PC-9 (cell line): ENCODE measurements around the gene WDR7. TPM values are rescaled to one million over a fixed set of nuclear protein-coding genes. Genes with fewer than 3 reads are reported as not detected.

Experiments
- BruUV-seq: library from RNA; stranded (reverse); fragments of 400-500 nt; replicated peaks from 2 replicates; lab custom pipeline; 2021; lab: Mats Ljungman, UMichigan
- CTCF ChIA-PET: fragments of 300-600 bp; sonication (Branson Sonifier 250); formaldehyde crosslinking; loops from one replicate; lab custom pipeline; 2022; ENCODE audit warnings: antibody characterized with exemption; lab: Charles Lee
- POLR2A ChIA-PET: fragments of 300-600 bp; sonication (Branson Sonifier 250); formaldehyde crosslinking; loops from one replicate; lab custom pipeline; 2022; ENCODE audit warnings: antibody characterized with exemption; ENCODE audit not compliant: unreplicated experiment; lab: Charles Lee
- DNase-seq, 2 experiments: peaks; one replicate each; pipeline versions ENCODE4 v3.0.0 to v3.0.0-alpha.2; 2015 to 2022; ENCODE audit warnings: mixed read lengths in 1 of 2
- H2AFZ ChIP-seq: fragments of 200-600 bp; sonication (generic); 2 replicates; pipeline ENCODE4 v1.8.1; 2017; ENCODE audit warnings: antibody characterized with exemption
- H3F3A ChIP-seq: fragments of 200-600 bp; sonication (generic); 2 replicates; pipeline ENCODE4 v1.8.1; 2017; ENCODE audit warnings: antibody characterized with exemption, mild to moderate bottlenecking, low read depth; ENCODE audit not compliant: insufficient read depth
- H3K27ac ChIP-seq: fragments of 200-600 bp; sonication (generic); 2 replicates; pipeline ENCODE4 v1.6.1; 2016; ENCODE audit warnings: mixed run types
- H3K27me3 ChIP-seq: fragments of 200-600 bp; sonication (generic); 2 replicates; pipeline ENCODE4 v1.6.1; 2016; ENCODE audit warnings: low read depth, mixed run types; ENCODE audit not compliant: insufficient read depth
- H3K36me3 ChIP-seq: fragments of 200-600 bp; sonication (generic); 2 replicates; pipeline ENCODE4 v1.6.1; 2016; ENCODE audit warnings: low read depth, mixed run types
- H3K4me1 ChIP-seq: fragments of 200-600 bp; sonication (generic); replicated peaks from 2 replicates; pipeline ENCODE4 v1.6.1; 2016; ENCODE audit warnings: mixed run types; ENCODE audit not compliant: insufficient read depth
- H3K4me2 ChIP-seq: fragments of 200-600 bp; sonication (generic); 2 replicates; pipeline ENCODE4 v1.6.1; 2017; ENCODE audit warnings: mixed run types
- H3K4me3 ChIP-seq: fragments of 200-600 bp; sonication (generic); 2 replicates; pipeline ENCODE4 v1.6.1; 2016; ENCODE audit warnings: mixed run types
- H3K79me2 ChIP-seq: fragments of 200-600 bp; sonication (generic); 2 replicates; pipeline ENCODE4 v1.6.1; 2017; ENCODE audit warnings: low read depth, mixed run types
- H3K9me2 ChIP-seq: fragments of 200-600 bp; sonication (generic); 2 replicates; pipeline ENCODE4 v1.8.1; 2017; ENCODE audit warnings: mild to moderate bottlenecking; ENCODE audit not compliant: insufficient read depth
- H3K9me3 ChIP-seq: fragments of 200-600 bp; sonication (generic); 2 replicates; pipeline ENCODE4 v1.8.1; 2016; ENCODE audit warnings: low read depth; ENCODE audit not compliant: insufficient read depth
- H4K20me1 ChIP-seq: fragments of 200-600 bp; sonication (generic); 2 replicates; pipeline ENCODE4 v1.8.1; 2017; ENCODE audit not compliant: insufficient read depth
- EZH2 ChIP-seq: fragments of 200-600 bp; sonication (generic); IDR thresholded peaks from 2 replicates; pipeline ENCODE4 v1.8.0; 2017; ENCODE audit warnings: antibody characterized with exemption, low read depth
- intact Hi-C: fragments of 100-400 bp; cut with micrococcal nuclease; formaldehyde crosslinking; loops from one replicate; pipeline ENCODE4 v1.10.0; 2022; ENCODE audit not compliant: unreplicated experiment
- total RNA-seq: library from RNA; stranded (reverse); gene quantifications from 2 replicates; pipeline ENCODE4 v1.2.3, GENCODE V29; 2021
- TF ChIP-seq, protein P1 (sequence below): fragments of 200-600 bp; sonication (generic); conservative IDR thresholded peaks from 2 replicates; pipeline ENCODE4 v1.6.1; 2017; ENCODE audit warnings: mixed run types, antibody characterized with exemption, mild to moderate bottlenecking, moderate library complexity

The WDR7 gene
- total RNA-seq, 1 experiment from 2014 or later = 7.7 TPM

DNA sequence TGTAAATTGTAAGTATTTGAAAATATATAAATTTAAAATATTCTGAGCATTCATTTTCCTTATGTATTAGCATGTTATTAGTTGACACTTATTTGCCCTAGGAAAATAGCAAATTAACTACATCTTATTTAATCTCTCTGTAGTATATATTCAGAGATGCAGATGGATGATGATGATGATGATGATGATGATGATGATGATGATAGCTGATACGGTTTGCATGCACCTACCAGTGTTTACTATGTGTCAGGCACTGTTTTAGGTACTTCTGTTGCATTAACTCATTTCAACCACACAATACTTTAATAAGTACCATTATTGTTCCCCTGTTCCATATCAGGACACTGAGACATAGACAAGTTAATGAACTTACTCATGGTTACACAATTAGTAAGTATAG is 304.3 kb downstream of the WDR7 start:
- ChIA-PET POLR2A (no interaction called here), CTCF (no interaction called here)
- no peak overlapping the region for H3K4me2 ChIP-seq
- TF ChIP-seq, protein P1, sequence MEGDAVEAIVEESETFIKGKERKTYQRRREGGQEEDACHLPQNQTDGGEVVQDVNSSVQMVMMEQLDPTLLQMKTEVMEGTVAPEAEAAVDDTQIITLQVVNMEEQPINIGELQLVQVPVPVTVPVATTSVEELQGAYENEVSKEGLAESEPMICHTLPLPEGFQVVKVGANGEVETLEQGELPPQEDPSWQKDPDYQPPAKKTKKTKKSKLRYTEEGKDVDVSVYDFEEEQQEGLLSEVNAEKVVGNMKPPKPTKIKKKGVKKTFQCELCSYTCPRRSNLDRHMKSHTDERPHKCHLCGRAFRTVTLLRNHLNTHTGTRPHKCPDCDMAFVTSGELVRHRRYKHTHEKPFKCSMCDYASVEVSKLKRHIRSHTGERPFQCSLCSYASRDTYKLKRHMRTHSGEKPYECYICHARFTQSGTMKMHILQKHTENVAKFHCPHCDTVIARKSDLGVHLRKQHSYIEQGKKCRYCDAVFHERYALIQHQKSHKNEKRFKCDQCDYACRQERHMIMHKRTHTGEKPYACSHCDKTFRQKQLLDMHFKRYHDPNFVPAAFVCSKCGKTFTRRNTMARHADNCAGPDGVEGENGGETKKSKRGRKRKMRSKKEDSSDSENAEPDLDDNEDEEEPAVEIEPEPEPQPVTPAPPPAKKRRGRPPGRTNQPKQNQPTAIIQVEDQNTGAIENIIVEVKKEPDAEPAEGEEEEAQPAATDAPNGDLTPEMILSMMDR = no peak
- TF ChIP-seq EZH2 = no peak
- H3K9me2 ChIP-seq = 0 out of 2 replicates have a peak, but pooled peaks cover 4% of the 10 kb centered on the region
- no peaks in the 10 kb centered on the region for H3K4me1 ChIP-seq
- H4K20me1 ChIP-seq = no peaks in the 10 kb centered on the region
- H3K4me3 ChIP-seq = no peak overlapping the region
- no peak for DNase-seq
- intact Hi-C loops = no loop called here
- H3K27ac ChIP-seq = no peak overlapping the region
- no peaks in the 10 kb centered on the region for H3K79me2 ChIP-seq
- no peaks in the 10 kb centered on the region for H3K27me3 ChIP-seq
- H3K9me3 ChIP-seq = no peaks in the 10 kb centered on the region
- BruUV-seq = no TSS peak
- no peaks in the 10 kb centered on the region for H3K36me3 ChIP-seq
- no peaks in the 10 kb centered on the region for H3F3A ChIP-seq
- H2AFZ ChIP-seq = no peak overlapping the region

DNA sequence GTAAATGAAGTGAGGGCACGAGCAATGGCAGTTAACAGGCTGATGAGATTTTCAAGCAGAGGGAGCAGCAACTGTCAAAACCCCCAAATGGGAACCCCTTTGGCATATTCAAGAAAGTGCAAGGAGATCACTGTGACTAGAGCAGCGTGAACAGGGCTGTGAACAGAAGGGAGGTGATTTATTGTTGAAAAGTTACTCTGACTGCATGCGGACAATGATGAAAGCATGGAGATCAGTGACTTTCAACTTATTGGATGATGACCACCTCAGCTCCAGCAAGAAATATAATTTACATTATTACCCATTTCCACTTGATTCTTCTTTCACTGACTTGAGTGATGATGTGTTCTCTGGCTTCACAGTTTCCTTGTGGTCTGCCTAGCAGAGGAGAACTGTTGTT is 308.0 kb downstream of the WDR7 start:
- no peaks in the 10 kb centered on the region for H3K27me3 ChIP-seq
- H3F3A ChIP-seq = no peaks in the 10 kb centered on the region
- H3K4me3 ChIP-seq = no peak overlapping the region
- H3K4me2 ChIP-seq = no peak overlapping the region
- TF ChIP-seq, protein P1 = no peak
- TF ChIP-seq EZH2 = no peak
- H4K20me1 ChIP-seq = no peaks in the 10 kb centered on the region
- intact Hi-C loops = no loop called here
- BruUV-seq = no TSS peak
- ChIA-PET POLR2A (no interaction called here), CTCF (no interaction called here)
- H3K79me2 ChIP-seq = no peaks in the 10 kb centered on the region
- no peaks in the 10 kb centered on the region for H3K4me1 ChIP-seq
- no peaks in the 10 kb centered on the region for H3K9me2 ChIP-seq
- H2AFZ ChIP-seq = no peak overlapping the region
- H3K36me3 ChIP-seq = no peaks in the 10 kb centered on the region
- no peaks in the 10 kb centered on the region for H3K9me3 ChIP-seq
- no peak for DNase-seq
- no peak overlapping the region for H3K27ac ChIP-seq

DNA sequence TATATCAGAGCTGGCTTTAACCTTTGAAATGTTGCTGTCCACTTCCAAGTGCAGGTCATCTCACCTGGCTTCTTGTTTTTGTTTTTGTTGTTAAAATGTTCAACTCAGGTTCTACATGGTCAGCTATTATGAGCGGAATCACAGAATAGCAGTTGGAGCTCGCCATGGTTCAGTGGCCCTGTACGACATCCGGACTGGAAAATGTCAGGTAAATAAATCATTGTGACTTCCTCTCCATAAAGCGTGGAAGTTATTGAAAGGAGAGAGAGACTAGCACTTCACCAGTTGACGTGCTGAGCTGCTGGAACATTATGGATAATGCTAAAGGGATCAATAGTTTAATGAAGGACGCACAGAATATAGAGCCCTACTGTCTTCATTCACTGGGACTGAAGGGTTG is 311.2 kb downstream of the WDR7 start:
- no TSS peak for BruUV-seq
- CTCF ChIA-PET = no interaction called here
- Histone ChIP-seq H3K4me2 (no peak overlapping the region), H3K9me3 (no peaks in the 10 kb centered on the region), H2AFZ (no peak overlapping the region), H3K27ac (no peak overlapping the region), H3K36me3 (no peaks in the 10 kb centered on the region), H3K9me2 (no peaks in the 10 kb centered on the region), H3F3A (no peaks in the 10 kb centered on the region), H3K27me3 (no peaks in the 10 kb centered on the region), H3K79me2 (no peaks in the 10 kb centered on the region), H3K4me1 (no peaks in the 10 kb centered on the region), H4K20me1 (no peaks in the 10 kb centered on the region), H3K4me3 (no peak overlapping the region)
- TF ChIP-seq, protein P1 = no peak
- no peak for TF ChIP-seq EZH2
- intact Hi-C loops = no loop called here
- POLR2A ChIA-PET = no interaction called here
- DNase-seq = no peak
